GM03348 (cell line): Measurements from ENCODE around the gene CTIF.

Experiments used
- DNase-seq: peaks from one replicate; pipeline ENCODE4 v3.0.0; 2012; ENCODE audit warnings: low spot score

Gene CTIF

DNA sequence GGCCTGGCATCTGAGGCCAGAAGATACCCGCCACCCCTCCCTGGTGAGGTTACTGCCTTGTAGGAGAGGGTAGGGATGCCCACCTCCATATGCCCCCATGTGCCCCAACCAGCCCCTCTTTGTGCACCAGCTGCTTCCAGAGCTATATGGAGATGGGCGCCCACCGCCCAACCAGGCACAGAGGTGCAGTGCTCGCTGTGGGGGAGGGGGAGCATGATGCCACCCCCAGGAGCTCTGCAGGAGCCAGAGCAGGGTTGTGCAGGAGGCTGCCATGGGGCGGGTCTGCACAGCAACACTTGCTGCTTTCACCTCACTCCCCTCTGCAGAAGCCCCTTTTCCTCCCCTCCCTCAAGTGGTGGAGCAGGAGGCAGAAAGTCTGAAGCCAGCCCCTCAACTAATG, 237.3 kb downstream of the CTIF start:
- no peak for DNase-seq

DNA sequence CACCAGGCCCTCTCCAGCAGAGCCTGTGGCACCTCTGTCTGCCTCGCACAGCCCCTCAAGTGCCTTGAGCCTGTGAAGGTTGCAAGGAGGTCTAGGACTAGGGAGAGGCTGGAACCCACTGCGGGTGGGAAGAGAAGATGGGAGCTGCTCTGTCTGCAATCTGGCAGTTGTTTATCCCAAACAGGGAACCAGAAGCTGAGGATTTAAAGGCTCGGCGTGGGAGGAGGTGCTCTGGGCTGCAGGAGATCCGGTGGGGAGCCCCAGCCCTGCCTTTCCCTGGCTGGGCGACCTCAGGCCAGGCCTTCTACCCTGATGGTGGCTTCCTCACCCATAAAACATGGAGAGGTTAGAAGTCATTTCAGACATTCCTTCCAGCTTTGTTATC, 237.8 kb downstream of the CTIF start:
- DNase-seq = no peak

DNA sequence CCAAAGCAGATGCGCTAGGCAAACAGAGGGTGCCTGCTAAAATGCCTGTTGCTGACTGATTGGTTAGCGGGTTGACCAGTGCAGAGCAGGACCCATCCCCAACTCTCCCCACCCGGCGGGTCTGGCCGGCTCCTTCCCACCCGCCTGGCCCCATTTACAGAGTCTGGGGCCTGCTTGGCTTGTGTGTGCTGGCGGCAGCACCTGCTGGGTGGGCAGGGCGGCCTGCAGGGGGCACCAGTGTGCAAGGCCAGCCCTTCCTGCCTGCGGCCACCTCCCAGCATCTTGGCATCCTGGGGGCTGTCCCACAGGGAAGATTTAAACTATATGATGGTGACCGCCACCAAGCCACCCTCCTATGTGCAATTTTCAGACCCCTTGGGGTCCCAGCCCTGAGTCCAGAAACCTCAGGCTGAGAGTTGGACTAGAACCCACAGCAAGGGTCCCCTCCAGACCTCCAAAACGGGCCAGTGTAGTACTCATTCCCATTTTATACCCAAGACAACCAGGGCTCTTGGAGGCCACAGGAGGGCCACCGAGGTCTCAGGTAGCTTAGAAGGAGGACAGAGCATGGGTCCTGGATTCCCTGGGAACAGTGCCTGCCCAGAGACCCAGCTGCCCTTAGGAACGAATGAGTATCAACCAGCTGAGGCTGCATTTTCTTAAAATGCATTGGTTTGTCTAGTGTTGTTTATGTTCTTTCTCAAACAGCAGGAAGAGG, 238.4 kb downstream of the CTIF start:
- peak; percentile 88 for DNase-seq

DNA sequence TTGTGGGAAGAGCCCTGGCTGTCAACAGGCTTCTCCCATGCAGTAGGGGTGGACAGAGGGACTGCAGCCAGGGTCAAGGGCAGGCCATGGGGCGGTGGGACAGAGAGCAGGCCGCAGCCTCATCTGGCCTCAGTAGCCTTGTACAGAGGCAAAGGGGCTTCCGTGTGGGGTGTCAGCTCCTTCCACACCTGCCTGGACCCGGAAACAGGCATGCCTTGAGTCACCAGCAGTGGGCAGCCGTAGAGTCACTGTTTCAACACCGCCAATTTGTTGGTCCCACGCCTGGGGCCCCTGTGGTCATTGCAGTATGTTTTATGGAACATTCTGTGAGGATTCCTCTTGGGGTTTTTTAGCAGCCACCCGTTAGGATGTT, 238.9 kb downstream of the CTIF start:
- DNase-seq = no peak

GRCh38 chr18:48778344-48779011, 239.6 kb downstream of the CTIF start:
- DNase-seq = no peak

GRCh38 chr18:48779462-48779861, 240.6 kb downstream of the CTIF start:
- no peak for DNase-seq

- DNase-seq = peak; percentile 36
These were observed 241.5 kb downstream of the CTIF start for GRCh38 chr18:48780201-48780912.

DNA sequence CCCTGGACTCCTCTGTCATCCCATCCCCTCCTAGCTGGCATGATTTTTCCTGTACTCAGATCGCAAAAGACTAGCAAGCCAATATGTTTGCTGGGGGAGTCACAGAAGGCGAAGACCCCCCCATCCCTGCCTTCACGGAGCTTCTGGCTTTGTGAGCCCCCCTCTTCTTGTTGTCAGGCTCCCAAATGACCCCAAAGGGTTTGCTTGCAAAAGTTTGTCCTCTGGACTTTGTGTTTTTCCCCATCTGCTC, 242.0 kb downstream of the CTIF start:
- DNase-seq = no peak

- DNase-seq = peak; percentile 78
These were observed 242.5 kb downstream of the CTIF start for GRCh38 chr18:48781163-48781987.

DNA sequence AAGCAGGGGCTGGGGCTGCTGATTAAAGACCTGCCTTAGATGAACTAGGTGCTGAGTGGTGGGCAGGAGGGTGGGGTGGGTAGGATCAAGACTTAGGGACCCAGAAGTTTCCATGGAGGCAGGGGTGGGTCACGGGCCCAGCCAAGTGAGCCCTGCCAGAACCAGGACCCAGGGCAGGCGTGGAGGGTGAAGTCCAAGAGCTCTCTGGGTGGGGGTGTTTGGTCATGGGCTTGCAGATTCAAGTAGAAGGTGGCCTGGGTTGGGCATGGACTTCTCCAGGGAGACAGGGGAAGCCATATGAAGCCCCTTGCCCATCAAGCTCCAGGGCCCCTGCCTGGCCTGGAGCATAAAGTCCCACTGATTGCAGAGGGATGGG, 243.1 kb downstream of the CTIF start:
- DNase-seq = peak; percentile 29

DNA sequence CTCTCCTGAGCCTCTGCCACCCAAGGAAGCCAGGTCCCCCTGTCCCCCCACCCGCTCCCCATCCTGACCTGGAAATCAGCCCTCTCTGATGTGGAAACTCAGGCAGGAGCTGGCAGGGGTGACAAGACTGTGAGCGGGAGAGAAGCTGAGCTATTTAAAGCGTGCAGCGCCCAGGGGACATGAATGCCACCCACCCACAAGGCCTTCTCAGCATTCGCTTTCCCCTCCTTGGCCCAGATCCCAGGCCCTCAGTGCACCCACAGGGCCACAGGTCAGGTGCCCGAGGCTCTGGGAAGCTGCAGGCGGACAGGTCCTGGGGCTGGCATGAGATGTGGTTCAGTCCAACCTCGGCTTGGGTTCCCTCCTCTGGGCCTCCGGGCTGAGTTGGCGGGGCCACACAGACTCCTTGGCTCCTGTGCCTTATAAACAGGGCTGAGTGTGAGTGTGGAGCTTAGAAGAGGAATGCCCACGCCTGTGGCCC, 243.6 kb downstream of the CTIF start:
- DNase-seq = peak; percentile 63

DNA sequence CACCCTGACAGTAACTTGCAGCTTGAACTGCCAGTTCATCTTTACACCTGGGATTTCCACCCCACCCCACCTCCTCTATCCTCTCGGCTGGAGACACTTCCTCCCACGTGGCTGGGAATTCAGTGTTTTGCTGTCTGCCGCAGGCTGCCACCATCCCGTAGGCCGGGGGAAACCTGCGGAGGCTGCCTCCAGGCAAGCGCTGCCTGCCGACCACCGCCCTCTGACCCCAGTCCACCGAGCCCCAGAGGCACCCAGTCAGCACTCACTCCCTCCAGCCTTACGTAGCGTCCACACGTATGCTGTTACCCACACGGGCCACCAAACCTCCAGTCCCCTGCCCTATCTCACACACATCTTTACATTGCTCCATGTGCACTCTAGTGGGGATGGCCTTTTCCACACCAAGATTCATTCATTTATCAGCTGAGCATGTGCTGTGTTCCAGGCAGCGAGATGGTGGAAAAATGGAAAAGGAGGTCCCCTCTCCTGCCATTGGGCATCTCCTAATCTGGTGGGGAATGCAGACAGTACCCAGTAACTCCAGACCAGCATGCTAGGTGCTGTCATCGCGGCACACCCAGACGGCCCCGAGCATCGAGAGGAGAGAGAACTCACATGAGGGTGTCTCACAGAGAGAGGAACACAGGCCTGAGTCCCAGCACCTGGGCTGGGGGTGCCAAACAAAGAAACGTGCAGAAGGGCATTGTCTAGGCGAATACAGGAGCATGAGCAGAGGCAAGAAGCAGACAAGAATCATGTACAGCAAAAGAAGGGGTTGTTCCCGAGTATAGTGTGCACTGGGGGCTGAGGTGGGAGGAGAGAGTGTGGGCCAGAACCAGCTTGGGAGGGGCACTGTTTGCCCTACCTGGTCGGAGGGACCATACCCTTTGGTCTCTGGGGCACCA, 245.0 kb downstream of the CTIF start:
- no peak for DNase-seq

DNA sequence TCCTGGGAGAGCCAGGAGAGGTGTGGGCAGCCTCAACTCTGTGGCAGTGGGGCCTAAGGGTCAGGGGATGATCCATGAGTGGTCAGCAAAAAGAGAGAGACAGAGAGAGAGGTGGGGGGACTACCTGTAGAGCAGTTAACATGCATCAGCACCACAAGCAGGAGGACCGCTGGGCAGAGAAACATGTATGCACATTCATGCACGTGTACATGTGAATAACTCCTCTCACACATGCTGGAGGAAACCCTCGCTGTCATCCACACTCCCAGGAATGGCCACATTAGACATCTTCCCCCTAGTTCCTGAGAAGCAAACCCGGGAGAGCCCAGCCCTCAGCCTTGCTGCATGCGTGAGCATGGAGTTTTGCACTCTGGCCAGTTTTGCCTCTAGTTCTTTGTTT, 245.8 kb downstream of the CTIF start:
- DNase-seq = no peak

GRCh38 chr18:48785091-48785614, 246.3 kb downstream of the CTIF start:
- no peak for DNase-seq

GRCh38 chr18:48785736-48786454, 247.1 kb downstream of the CTIF start:
- no peak for DNase-seq

GRCh38 chr18:48786455-48787202, 247.8 kb downstream of the CTIF start:
- no peak for DNase-seq

DNA sequence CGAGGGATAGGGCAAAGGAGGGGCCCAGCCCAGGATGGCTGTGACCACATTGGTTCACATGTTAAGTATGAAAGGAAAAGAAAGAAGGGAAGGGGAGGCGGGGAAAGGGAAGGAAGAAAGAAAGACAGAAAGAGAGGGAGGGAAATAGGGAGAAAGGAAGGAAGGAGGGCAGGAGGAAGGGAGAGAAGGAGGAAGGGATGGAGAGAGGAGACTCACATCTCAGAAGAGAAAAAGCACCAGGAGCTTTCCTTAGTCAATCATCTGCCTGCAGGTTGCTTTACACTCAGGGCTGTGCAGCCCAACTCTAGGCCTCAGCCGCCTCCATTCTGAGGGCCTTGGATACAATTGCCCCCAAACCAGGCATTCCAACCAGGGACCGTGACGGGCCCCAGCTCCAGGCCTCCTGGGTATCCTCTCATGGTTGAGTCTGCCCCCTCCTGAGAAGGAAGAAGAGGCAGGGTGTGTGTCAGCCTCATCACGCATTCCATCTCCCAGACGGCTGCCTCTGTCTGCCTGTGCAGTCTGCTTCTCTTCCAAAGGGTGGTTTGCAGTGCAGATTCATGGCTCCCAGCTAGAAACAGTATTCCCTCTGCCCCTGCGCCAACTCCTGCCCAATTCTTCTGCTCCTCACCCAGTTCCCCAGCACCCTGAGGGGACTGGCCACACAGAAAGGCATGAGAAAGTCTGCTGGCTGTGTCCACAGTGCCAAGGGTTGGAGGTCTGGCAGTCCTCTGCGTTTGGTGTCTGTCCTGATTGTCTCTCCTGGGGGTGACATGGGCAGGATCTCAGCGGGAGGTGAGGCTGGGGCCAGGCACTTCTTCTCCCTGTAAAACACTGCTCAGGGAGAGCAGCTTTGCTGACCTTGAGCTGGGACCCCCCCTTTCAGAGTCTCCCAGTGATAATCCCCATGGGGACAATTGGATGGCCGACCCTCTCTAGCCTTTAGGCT, 248.6 kb downstream of the CTIF start:
- peak; percentile 61 for DNase-seq

GRCh38 chr18:48788373-48788772, 249.5 kb downstream of the CTIF start:
- no peak for DNase-seq
